ENCODE data around the gene FARS2.

DNA sequence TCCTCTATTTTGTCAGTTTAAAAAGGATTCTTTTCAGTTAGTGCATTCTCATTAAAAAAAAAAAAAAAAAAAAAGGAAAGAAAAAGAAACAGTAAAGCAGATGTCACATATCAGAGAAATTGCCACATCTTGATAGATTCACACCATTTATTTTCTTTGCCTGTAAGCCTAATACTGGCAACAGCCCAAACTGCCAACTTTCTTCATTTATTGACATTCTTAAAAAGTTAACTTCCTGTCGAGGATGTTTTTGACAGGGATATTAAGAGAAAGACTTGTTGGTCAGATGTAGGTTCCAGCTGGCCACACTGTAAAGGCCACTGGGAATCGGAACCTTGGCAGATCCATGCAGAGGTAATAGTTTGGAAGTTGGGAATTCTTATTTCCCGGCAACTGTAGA is 412.8 kb downstream of the FARS2 start:
- TF ChIP-seq, protein P1, sequence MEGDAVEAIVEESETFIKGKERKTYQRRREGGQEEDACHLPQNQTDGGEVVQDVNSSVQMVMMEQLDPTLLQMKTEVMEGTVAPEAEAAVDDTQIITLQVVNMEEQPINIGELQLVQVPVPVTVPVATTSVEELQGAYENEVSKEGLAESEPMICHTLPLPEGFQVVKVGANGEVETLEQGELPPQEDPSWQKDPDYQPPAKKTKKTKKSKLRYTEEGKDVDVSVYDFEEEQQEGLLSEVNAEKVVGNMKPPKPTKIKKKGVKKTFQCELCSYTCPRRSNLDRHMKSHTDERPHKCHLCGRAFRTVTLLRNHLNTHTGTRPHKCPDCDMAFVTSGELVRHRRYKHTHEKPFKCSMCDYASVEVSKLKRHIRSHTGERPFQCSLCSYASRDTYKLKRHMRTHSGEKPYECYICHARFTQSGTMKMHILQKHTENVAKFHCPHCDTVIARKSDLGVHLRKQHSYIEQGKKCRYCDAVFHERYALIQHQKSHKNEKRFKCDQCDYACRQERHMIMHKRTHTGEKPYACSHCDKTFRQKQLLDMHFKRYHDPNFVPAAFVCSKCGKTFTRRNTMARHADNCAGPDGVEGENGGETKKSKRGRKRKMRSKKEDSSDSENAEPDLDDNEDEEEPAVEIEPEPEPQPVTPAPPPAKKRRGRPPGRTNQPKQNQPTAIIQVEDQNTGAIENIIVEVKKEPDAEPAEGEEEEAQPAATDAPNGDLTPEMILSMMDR (IDR thresholded peaks at IDR 0.05) = no peak
- no peak for TF ChIP-seq POLR2A (IDR thresholded peaks at IDR 0.05)
- TF ChIP-seq POLR2AphosphoS5 (IDR thresholded peaks at IDR 0.05) = no peak
